Panc1 (cell line): ENCODE measurements around the gene DNAH3. TPM values are rescaled to one million over a fixed set of nuclear protein-coding genes. Genes with fewer than 3 reads are reported as not detected.

Experiments used
- ATAC-seq: fragments of 200-7000 bp; cut with Tn5 transposase; 2 replicates; pipeline ENCODE4 v1.9.1; 2020; ENCODE audit warnings: mild to moderate bottlenecking, moderate library complexity
- BruUV-seq: library from RNA; stranded (reverse); fragments of 400-500 nt; replicated peaks from 2 replicates; lab custom pipeline; 2021; lab: Mats Ljungman, UMichigan
- CTCF ChIA-PET: fragments of 300-600 bp; sonication (Branson Sonifier 250); formaldehyde crosslinking; loops from one replicate; lab custom pipeline; 2022; ENCODE audit warnings: antibody characterized with exemption; lab: Charles Lee
- POLR2A ChIA-PET: fragments of 300-600 bp; sonication (Branson Sonifier 250); formaldehyde crosslinking; loops from one replicate; lab custom pipeline; 2022; ENCODE audit warnings: antibody characterized with exemption; lab: Charles Lee
- DNase-seq: peaks from one replicate; pipeline ENCODE4 v3.0.0-alpha.2; 2010; ENCODE audit warnings: low read depth, low spot score
- H3K27ac ChIP-seq: 2 replicates; pipeline ENCODE4 v1.5.1; 2011; ENCODE audit warnings: mild to moderate bottlenecking, low read length, inconsistent platforms
- H3K27me3 ChIP-seq: fragments of 200-500 bp; sonication (Bioruptor generic); 2 replicates; pipeline ENCODE4 v1.6.0; 2014; ENCODE audit warnings: low read length, inconsistent platforms; ENCODE audit not compliant: control insufficient read depth, insufficient read depth
- H3K36me3 ChIP-seq: fragments of 200-500 bp; sonication (Bioruptor generic); 2 replicates; pipeline ENCODE4 v1.5.1; 2014; ENCODE audit warnings: inconsistent platforms, mild to moderate bottlenecking, low read length, moderate library complexity; ENCODE audit not compliant: control insufficient read depth, insufficient read depth
- H3K4me1 ChIP-seq: 2 replicates; pipeline ENCODE4 v1.5.1; 2011; ENCODE audit warnings: inconsistent platforms, mild to moderate bottlenecking, low read length, moderate library complexity; ENCODE audit not compliant: control insufficient read depth, insufficient read depth
- H3K4me3 ChIP-seq, 2 experiments: 2 replicates each; pipeline ENCODE4 v1.5.1; 2011 to 2012; ENCODE audit warnings: low read depth in 2 of 2, low read length in 2 of 2, mild to moderate bottlenecking in 2 of 2, inconsistent platforms in 1 of 2, moderate library complexity in 1 of 2
- H3K9me3 ChIP-seq: fragments of 200-500 bp; sonication (Bioruptor generic); 2 replicates; pipeline ENCODE4 v1.5.1; 2014; ENCODE audit warnings: low read depth, mild to moderate bottlenecking, inconsistent platforms, low read length, moderate library complexity; ENCODE audit not compliant: control insufficient read depth, insufficient read depth
- POLR2AphosphoS5 ChIP-seq: IDR thresholded peaks from 2 replicates; pipeline ENCODE4 v1.6.1; 2012; ENCODE audit warnings: mild to moderate bottlenecking, low read depth, low read length, moderate library complexity
- REST ChIP-seq, 2 experiments: IDR thresholded peaks; 2 replicates each; pipeline ENCODE4 v1.6.1; 2011 to 2012; ENCODE audit warnings: low read depth in 2 of 2, control low read depth in 1 of 2, low read length in 1 of 2, mild to moderate bottlenecking in 1 of 2, moderate library complexity in 1 of 2; ENCODE audit not compliant: insufficient read depth in 1 of 2
- SIN3A ChIP-seq: IDR thresholded peaks from 2 replicates; pipeline ENCODE4 v1.6.1; 2012; ENCODE audit warnings: low read depth, mild to moderate bottlenecking, low read length, moderate library complexity, borderline replicate concordance; ENCODE audit not compliant: insufficient read depth
- TCF7L2 ChIP-seq: IDR thresholded peaks from 2 replicates; pipeline ENCODE4 v1.6.1; 2011; ENCODE audit warnings: mild to moderate bottlenecking, low read depth, low read length, inconsistent platforms
- in situ Hi-C: cut with HindIII; loops from 2 replicates; pipeline ENCODE4 v1.10.0; 2016; ENCODE audit warnings: low sequenced_read_pairs, low pct_unique_long_range_greater_than_20kb
- intact Hi-C: fragments of 100-400 bp; cut with micrococcal nuclease; formaldehyde crosslinking; loops from one replicate; pipeline ENCODE4 v1.10.0; 2022; ENCODE audit not compliant: unreplicated experiment
- total RNA-seq: library from RNA; stranded (reverse); gene quantifications from one replicate; pipeline ENCODE4 v1.2.1, GENCODE V29; 2021; ENCODE audit not compliant: unreplicated experiment
- TF ChIP-seq, protein P1 (sequence below): fragments of 450-650 bp; IDR thresholded peaks from 2 replicates; pipeline ENCODE4 v1.5.1; 2017; ENCODE audit warnings: mild to moderate bottlenecking

The DNAH3 gene
- total RNA-seq, 1 experiment from 2014 or later, result 0.62 TPM

DNA sequence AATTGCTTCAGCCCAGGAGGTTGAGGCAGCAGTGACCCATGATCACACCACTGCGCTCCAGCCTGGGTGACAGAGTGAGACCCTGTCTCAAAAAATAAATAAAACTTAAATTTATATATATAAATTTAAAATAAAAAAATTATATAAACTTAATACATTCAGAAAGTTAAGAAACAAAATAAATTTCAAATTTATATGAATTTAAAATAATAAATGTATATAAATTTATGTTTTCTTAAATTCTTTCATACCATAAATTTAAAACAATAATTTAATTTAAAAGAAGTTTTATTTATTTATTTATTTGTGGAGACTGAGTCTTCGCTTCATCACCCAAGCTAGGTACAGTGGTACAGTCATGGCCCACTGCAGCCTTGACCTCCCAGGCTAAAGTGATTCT lies 229.8 kb downstream of the DNAH3 start:
- no peak overlapping the region for H3K27ac ChIP-seq
- no peaks in the 10 kb centered on the region for H3K4me1 ChIP-seq
- in situ Hi-C loops (no loop called here), intact Hi-C loops (no loop called here)
- ATAC-seq (no peak), DNase-seq (no peak)
- ChIA-PET POLR2A (interaction anchor here (0.6 to 0.9 kb wide), 2 partner anchors 21 to 162 kb away, joined by 4 to 11 read pairs; partner anchors contain the start of genes DCUN1D3 and LYRM1), CTCF (no interaction called here)
- TF ChIP-seq POLR2AphosphoS5 (no peak), TCF7L2 (no peak), SIN3A (no peak), REST (IDR thresholded peaks at IDR 0.05; ENCODE audit: insufficient read depth in 1 of 2, low read depth in 2 of 2, low read length in 1 of 2) (no peak)
- TF ChIP-seq, protein P1, sequence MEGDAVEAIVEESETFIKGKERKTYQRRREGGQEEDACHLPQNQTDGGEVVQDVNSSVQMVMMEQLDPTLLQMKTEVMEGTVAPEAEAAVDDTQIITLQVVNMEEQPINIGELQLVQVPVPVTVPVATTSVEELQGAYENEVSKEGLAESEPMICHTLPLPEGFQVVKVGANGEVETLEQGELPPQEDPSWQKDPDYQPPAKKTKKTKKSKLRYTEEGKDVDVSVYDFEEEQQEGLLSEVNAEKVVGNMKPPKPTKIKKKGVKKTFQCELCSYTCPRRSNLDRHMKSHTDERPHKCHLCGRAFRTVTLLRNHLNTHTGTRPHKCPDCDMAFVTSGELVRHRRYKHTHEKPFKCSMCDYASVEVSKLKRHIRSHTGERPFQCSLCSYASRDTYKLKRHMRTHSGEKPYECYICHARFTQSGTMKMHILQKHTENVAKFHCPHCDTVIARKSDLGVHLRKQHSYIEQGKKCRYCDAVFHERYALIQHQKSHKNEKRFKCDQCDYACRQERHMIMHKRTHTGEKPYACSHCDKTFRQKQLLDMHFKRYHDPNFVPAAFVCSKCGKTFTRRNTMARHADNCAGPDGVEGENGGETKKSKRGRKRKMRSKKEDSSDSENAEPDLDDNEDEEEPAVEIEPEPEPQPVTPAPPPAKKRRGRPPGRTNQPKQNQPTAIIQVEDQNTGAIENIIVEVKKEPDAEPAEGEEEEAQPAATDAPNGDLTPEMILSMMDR, result no peak
- H3K4me3 ChIP-seq, result no peak overlapping the region
- no TSS peak for BruUV-seq
- H3K9me3 ChIP-seq, result no peaks in the 10 kb centered on the region
- no peaks in the 10 kb centered on the region for H3K27me3 ChIP-seq
- no peaks in the 10 kb centered on the region for H3K36me3 ChIP-seq

GRCh38 chr16:20920091-20920490 lies 230.6 kb downstream of the DNAH3 start:
- CTCF ChIA-PET, result no interaction called here

More at GRCh38 chr16:20920091-20920490, 230.6 kb downstream of the DNAH3 start:
- Histone ChIP-seq H3K36me3 (no peaks in the 10 kb centered on the region), H3K4me1 (no peaks in the 10 kb centered on the region), H3K27me3 (no peaks in the 10 kb centered on the region), H3K9me3 (no peaks in the 10 kb centered on the region), H3K27ac (no peak overlapping the region), H3K4me3 (no peak overlapping the region)
- TF ChIP-seq, protein P1, result no peak
- TF ChIP-seq SIN3A, result no peak
- no peak for TF ChIP-seq REST (IDR thresholded peaks at IDR 0.05; ENCODE audit: insufficient read depth in 1 of 2, low read depth in 2 of 2, low read length in 1 of 2)
- TF ChIP-seq TCF7L2, result no peak
- TF ChIP-seq POLR2AphosphoS5, result no peak
- in situ Hi-C loops (no loop called here), intact Hi-C loops (no loop called here)
- no peak for ATAC-seq
- POLR2A ChIA-PET, result interaction anchor here (0.6 to 0.9 kb wide), 2 partner anchors 8 to 20 kb away, joined by 3 to 4 read pairs; partner anchors contain the start of genes DCUN1D3 and LYRM1
- BruUV-seq, result no TSS peak
- no peak for DNase-seq
